HG03342 (cell line): ENCODE measurements around the gene CDCA3.
A peak's percentile ranks its signal among the peaks of the same experiment; 100 is the strongest.

Source experiments
- ATAC-seq: cut with Tn5 transposase; IDR thresholded peaks from one replicate; pipeline ENCODE4 v1.9.1; 2021; ENCODE audit warnings: mild to moderate bottlenecking, moderate library complexity; ENCODE audit not compliant: unreplicated experiment

CDCA3 gene

DNA sequence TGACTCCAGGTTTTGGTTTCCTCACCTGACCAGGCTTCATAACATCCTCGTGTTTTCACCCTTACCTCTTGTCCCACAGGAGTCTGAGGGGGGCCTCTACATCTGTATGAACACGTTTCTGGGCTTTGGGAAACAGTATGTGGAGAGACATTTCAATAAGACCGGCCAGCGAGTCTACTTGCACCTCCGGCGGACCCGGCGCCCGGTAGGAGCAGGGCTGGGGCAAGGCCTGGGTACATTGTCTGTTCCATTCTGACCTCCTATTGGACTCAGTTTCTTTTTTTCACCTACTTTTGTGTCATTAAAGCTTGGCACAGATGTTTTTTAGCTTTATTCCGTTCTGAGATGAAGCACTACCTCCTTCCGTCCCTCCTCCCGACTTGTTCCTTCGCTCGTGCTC, 4.2 kb upstream of the CDCA3 start:
- ATAC-seq = no peak

DNA sequence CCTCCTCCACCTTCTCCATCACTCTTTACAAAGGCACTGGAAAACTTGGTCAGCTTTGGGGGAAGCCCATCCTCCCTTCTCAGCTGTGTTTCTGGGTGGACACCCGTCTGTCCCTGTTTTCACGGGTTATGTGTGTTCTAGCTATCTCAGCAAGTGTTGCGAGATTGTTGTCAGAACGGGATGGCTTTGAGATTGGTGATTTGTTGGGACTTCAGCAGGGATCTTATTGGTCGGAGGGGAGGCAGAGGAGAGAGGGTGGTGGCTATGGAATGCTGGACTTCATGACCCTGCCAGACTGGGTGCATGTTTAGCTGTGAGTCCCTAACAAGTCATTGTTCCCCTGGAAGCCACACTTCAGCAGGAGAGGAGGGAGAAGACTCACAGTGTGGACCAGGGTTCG, 3.0 kb upstream of the CDCA3 start:
- no peak for ATAC-seq

DNA sequence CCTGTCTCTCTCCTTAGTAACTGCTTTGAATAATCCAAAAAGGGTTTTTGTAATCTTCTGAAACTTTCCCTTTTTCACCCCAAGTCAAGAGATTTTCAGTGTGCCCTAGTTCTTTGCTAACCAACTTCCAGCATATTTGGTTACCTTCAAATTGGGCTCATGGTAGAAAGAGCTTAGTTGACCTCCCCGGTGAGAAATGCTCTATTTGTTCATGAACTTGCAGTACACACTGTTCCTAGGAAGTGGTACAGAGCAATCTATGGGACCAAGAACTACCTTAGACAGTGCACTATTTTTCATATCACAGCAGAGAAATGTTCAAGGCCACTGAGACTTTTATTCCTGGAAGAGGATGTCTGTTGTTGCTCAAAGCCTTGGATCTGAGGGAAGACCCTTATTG, 2.5 kb upstream of the CDCA3 start:
- ATAC-seq = no peak

DNA sequence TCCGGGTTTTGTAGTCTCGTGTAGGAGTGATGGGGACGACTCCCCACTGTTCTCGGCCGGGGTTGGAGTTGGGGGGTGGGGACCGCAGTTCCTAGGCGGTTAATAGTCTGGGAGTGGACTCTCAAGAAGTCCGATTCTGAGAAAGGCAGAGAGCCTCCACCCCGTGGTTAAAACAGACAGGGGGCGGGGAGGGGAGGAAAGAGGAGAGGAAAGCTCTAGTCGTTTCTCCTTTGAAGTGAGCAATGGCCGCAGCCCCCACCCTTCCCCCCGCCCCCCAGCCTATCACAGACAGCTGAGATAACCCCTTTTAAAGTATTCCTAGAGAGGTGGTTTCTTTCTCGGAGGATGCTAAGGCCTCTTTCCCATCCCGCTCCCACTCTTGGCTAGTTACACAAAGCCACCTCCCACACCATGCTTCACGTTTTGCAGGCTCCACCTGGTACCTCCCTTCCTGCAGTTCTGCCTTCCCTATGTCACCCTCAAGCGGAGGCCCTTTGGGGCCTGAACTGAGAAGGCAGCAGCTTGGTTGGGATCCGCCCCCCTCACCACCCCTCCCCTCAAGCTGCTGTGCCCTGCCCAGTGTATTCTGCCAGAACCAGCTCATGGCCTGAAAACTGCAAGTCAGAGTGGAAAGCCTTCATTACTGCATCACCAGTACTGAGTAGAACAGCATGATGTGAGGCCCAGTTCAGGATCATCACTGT, 1.7 kb upstream of the CDCA3 start:
- ATAC-seq = no peak

DNA sequence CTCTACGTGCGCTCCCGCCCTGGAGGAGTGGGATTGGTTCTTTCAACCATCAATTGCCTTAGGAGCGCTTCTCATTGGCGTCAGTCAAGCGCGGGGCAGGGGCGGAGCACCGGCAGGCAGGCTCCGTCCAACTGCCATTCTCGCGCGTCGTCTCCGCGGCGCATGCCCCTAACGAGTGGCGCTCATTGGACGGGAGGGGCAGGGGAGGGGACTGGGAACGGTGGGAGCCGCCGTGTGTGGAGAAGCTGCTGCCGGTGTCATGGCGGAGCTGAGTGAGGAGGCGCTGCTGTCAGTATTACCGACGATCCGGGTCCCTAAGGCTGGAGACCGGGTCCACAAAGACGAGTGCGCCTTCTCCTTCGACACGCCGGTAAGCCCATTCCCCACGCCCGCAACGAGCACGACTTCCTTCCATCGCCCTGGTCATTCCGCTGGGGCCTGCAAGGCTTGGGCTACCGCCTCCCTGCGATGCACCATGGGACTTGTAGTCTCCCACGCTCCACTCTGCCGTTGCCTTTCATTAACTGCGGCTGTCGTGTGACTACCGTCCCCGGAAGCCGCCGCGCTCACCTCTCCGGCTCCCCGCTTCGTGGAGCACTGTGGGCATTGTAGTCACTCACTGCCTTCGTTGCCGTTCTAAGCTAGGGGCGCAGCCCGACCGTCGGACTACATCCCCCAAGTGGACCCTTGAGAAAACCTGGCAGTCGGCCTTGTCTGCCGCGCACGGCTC, 1.0 kb upstream of the CDCA3 start, which contains the start of gene USP5:
TSS of gene USP5 (plus strand) at position 230 of the 730 bp plus-strand sequence. CDS start at position 260, 30 bp downstream.
- ATAC-seq = peak; percentile 75

DNA sequence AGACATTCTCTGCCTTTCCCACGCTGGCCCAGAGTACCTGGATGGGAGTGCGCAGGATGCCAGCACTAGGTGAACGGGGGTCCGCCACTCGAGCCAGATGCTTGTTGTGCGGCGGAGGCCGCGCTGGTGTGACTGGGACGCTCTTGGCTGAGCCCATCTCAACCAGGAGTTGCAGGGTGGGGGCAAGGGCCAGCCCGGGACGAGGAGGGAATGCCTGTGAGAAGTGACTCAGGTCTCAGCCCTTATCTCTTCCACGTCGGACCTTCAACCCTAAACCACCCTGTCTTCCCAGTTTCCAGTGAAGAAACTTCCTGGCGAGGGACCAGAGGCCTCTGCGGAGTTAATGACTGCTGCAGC, 312 bp downstream of the CDCA3 start:
- no peak for ATAC-seq

DNA sequence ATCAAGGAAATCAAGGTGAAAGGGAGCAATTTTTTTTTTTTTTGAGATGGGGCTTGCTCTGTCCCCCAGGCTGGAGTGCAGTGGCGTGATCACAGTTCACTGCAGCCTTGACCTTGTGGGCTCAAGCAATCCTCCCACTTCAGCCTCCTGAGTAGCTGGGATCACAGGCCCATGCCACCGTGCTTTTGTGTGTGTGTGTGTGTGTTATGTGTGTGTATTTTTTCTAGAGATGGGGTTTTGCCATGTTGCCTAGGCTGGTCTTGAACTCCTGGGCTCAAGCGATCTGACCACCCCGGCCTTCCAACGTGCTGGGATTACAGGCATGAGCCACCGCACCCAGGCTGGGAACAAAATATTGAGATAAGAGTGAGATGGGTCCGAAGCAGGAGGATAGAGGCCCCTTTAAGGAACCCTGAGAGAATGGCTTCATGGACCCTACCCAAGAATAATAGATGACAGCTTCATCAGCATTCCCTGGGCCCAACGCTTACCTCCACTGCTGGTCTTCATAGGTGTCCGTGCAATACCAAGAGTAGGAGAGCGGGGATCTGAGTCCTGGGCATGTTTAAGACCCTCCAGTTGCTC, 1.0 kb downstream of the CDCA3 start:
- no peak for ATAC-seq

DNA sequence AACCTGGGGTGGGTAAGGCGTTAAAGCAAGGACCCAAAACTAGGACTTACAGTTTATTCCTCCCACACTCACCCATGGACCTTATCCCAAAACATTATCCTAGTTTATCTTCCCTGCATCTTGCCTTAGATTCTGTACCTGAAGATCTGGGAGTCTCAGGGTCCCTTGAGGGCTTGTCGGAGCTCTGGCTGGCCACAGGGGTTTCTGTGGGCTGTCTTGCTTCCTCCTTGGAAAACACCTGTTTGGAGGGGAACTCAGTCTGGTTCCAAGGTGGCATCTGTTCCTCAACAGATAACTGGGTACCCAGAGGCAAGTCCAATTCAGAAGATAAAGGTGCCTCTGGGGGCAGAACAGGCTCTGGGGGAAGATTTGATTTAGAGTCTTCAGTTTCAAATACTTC, 1.7 kb downstream of the CDCA3 start:
- no peak for ATAC-seq

DNA sequence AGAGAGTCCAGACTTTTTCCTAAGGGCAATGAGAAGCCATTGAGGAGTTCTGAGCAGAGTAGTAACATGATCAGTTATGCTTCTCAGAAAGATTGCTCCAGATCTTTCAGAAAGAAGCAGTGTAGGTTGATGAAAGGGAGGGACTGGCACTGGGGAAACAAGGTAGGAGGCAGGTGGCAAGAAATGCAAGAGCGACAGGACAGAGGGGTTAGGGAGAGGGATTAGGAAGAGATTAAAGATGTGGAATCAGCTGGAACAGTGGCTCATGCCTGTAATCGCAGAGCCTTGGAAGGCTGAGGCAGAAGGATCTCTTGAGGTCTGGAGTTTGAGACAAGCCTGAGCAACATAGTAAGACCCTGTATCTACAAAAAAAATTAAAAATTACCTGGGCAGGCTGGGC, 3.4 kb downstream of the CDCA3 start:
- no peak for ATAC-seq

DNA sequence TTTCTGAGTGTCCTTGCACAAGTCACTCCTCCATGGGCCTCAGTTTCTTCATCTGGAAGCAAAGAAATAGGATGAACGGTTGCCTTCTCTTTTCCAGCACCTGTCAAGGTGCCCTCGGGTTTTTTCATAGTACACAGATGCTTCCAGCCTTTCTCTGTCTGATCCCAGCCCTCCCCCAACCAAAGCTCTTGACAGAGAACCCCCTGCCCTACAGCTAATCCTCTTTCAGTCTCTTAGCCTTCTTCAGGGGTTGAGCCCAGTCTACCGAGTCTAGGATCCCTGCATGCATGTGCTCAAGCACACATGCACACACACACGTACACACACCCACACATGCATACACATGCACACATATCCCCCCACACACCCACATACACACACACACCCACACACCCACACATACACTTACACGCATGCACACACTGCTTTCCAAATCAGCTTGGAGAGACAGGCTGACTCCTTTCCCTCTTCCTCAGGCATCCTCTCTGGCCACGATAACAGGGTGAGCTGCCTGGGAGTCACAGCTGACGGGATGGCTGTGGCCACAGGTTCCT, 4.7 kb downstream of the CDCA3 start:
- no peak for ATAC-seq

DNA sequence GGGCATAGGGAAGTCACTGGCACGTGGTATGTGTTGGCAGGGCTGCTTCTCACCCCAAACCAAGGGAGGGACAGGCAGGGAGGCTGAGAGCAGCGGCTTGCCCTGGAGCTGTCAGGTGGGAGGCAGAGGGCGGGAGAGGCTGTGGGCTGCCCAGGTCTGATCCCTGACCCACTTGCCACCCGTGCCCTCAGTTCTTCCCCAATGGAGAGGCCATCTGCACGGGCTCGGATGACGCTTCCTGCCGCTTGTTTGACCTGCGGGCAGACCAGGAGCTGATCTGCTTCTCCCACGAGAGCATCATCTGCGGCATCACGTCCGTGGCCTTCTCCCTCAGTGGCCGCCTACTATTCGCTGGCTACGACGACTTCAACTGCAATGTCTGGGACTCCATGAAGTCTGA, 5.7 kb downstream of the CDCA3 start:
- ATAC-seq = no peak

DNA sequence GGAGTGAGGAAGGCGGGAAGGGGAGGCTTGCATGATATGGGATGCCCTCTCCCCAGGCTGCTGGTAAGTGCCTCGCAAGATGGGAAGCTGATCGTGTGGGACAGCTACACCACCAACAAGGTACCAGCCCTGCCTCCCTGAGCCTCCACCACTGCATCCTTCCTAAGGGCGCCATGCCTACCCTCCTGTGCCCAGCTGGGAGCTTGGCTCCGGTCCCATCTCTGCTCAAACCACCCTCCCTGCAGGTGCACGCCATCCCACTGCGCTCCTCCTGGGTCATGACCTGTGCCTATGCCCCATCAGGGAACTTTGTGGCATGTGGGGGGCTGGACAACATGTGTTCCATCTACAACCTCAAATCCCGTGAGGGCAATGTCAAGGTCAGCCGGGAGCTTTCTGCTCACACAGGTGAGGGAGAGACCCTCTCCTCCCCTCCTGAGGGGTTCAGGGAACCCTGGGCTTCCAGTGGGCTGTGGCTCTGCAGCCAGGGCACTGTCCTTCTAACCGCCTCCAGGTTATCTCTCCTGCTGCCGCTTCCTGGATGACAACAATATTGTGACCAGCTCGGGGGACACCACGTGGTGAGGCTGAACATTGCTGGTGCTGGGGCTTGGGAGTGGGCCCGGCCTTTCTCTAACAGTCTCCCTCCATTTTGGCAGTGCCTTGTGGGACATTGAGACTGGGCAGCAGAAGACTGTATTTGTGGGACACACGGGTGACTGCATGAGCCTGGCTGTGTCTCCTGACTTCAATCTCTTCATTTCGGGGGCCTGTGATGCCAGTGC, 7.8 kb downstream of the CDCA3 start:
- ATAC-seq = no peak

DNA sequence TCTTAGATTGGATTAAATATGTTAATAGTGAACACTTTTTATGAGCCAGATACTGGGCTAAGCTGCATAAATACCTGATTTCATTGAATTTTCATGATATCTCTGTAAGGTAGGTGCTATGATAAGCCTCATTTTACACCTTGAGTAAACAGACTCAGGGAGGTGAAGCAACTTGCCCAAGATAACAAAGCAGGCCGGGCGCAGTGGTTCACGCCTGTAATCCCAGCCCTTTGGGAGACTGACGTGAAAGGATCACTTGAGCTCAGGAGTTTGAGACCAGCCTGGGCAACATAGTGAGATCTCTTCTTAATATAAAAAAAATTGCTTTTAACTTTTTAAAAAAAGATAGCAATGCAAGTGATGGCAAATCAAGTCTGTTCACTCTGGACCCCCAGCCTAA, 9.0 kb downstream of the CDCA3 start:
- ATAC-seq = no peak

DNA sequence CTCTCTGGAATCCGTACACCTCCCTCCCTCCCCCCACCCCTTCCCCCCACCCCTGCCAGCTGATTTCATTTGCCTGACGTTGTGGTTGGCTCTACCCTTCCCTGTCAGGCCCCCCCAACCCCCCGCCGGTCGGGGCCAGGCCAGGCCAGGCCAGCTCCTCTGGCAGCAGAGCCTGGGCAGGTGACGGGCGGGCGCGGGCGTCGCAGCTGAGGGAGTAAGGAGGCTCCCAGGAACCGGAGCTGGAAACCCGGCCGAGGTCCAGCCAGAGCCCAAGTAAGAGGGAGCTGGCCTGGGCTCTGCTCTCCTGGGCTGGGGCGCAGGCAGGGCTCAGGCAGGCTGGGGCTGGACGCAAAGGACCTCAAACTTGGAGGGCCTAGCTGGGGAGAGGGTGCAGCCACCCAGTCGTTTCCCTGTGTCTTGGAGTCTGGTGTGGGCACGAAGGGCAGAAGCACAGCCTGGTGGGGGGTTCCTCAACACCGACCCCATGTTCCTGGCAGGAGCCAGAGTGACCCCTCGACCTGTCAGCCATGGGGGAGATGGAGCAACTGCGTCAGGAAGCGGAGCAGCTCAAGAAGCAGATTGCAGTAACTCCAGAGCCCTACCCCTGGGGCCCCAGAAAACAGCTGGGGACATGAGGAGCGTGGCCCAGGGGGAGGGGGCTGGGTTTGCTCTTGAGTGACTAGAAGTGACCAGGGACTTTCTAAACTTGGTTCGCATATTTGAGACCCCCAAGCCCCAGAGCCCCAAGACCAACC, 10.1 kb downstream of the CDCA3 start, which contains the start of gene GNB3:
TSS of gene GNB3 (plus strand) at position 165 of the 755 bp plus-strand sequence. CDS start at position 528, 363 bp downstream.
- no peak for ATAC-seq

DNA sequence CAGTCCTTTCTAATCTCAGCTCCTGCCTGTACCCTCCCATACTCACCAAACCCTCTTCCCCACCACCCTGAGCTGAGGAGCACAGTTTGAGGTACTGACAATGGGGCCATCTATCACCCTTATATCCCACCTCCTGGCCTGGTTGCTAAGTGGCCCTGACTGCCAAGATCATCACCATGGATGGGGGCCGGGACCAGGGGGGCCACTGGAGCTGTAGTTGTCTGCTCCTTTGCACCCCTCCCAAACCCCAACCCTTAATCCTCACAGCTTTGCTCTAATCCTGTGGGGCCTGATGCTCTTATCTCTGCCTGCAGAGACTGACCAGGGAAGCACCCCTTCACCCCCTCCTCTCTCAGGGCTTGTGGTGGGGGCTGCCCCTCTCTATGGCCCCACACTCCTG, 10.8 kb downstream of the CDCA3 start:
- ATAC-seq = no peak

DNA sequence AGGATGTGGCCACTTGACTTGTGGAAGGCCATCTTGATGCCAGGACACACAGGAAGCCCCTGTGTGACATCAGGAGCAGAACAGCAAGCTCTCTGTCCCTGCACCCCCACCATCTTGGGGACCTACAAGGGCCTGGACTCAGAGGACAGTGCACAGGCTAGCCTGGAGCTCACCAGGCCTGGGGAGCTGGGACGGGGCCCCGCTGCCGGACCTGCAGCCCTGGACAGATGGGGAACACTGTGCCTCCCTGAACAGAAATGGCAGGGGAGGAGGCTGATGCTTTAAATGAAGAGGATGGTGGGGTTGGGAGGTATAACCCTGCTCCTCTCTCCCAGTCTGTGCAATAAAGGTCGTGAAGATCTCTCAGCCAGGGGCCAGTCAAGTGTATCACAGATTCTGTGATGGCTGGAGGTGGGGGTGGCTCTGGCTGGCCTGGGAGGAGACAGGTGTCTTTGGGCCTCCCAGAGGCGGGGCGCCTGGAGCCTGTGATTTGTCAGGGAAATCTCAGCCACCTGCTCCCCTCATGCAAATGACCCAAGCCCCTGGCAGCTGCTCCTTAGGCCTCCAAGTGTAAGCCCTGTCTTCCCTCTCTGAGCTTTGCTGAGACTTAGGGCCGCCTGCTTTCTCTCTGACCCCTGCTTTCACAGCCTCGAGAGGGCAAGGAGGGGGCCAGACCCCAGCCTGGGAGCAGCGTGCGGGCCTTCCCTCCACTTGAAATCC, 11.4 kb downstream of the CDCA3 start:
- peak; percentile 85 for ATAC-seq

DNA sequence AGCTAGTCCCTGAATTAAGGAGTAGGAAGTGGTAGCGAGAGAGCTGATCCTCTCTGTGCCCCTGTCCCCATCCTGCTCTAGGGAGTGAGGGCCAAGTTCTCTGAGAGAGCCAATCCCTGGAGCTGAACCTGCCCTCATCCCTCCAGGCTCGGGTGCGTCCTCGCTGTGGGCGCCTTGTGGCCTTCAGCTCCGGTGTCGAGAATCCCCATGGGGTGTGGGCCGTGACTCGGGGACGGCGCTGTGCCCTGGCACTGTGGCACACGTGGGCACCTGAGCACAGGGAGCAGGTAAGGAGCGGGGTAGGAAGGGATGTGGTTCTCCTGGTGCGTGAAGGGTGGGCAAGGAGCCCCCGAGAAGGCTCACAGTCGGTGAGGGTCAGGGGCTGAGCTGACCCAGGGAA, 12.2 kb downstream of the CDCA3 start:
- no peak for ATAC-seq

DNA sequence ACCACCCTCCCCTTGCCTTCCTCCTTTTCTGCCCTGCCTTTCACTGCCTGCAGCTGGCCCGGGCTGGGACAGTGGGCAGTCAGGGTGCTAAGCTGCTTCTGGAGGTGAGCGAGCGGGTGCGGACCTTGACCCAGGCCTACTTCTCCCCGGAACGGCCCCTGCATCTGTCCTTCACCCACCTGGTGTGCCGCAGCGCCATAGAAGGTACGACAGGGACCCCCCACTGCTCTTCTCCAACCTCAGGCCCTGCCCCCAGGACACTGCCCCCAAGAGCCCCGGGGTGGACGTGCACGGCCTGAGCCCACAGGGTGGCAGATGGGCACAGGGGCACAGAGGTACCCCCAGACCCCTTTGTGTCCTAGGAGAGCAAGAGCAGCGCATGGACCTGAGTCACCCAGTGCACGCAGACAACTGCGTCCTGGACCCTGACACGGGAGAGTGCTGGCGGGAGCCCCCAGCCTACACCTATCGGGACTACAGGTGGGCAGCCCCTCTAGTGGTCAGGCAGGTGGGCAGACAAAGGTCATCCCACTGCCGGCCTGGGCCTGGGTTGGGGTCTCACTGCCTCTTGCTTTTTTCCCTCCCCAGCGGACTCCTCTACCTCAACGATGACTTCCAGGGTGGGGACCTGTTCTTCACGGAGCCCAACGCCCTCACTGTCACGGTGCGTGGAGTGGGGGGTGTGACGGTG, 13.6 kb downstream of the CDCA3 start:
- no peak for ATAC-seq

DNA sequence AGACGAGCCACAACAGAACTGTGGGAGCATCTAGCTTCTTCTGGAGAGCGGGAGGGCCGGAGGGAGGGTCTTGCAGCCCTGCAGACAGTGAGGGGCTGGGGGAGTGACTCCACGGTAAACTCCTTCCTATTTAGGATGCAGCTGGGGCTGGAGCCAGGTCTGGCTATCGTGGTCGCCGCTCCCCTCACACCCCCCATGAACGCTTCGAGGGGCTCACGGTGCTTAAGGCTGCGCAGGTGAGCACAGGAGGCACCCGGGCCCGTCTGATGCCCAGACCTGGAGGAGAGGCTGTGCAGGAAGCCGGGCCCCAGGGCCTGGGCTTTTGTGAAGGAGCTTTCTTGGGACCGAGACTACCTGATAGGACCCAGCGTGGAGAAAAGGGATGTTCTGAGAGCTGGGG, 14.2 kb downstream of the CDCA3 start:
- no peak for ATAC-seq
